Posterior vena cava (tissue), 2 donors: Measurements from ENCODE around the gene SPINK5. TPM values are rescaled to one million over a fixed set of nuclear protein-coding genes. Genes with fewer than 3 reads are reported as not detected.

Source experiments
- DNase-seq: peaks from one replicate; pipeline ENCODE4 v3.0.0-alpha.2; 2020; ENCODE audit warnings: low spot score
- intact Hi-C, 2 donors: fragments of 100-400 bp; cut with DNase I; formaldehyde crosslinking; loops; one replicate each; pipeline versions ENCODE4 v1.14.1 to v1.14.2; 2022 to 2023
- total RNA-seq, 2 donors: library from RNA; stranded (reverse); fragmentation: NEBNext Ultra II Directional; extraction: Animal tissue kit (Norgen Biotek cat#: 25700); gene quantifications; one replicate each; pipeline ENCODE4 v1.2.1, GENCODE V29; 2021
- donor health status: DM: yes; HTN: yes; CAD: no.
- donor health status: DM: yes; HTN: yes; CAD: no.

The SPINK5 gene
- total RNA-seq, 2 donors from 2014 or later: 0.14 to 0.23 TPM

GRCh38 chr5:148166550-148167283 is 102.9 kb downstream of the SPINK5 start:
- no peak for DNase-seq
- intact Hi-C loops: no loop called here

GRCh38 chr5:148168246-148168645 is 104.5 kb downstream of the SPINK5 start, which contains the start of gene SPINK14:
TSS of gene SPINK14 (plus strand) at chr5:148168546. CDS start at chr5:148169733, 1,187 bp downstream.
- DNase-seq: no peak
- intact Hi-C loops: no loop called here

GRCh38 chr5:148172377-148172776 is 108.6 kb downstream of the SPINK5 start:
- intact Hi-C loops: no loop called here

GRCh38 chr5:148176480-148176879 is 112.7 kb downstream of the SPINK5 start:
- intact Hi-C loops: no loop called here

More at GRCh38 chr5:148172377-148172776, 108.6 kb downstream of the SPINK5 start:
- DNase-seq: no peak

GRCh38 chr5:148177207-148177606 is 113.4 kb downstream of the SPINK5 start:
- intact Hi-C loops: no loop called here
- no peak for DNase-seq

More at GRCh38 chr5:148176480-148176879, 112.7 kb downstream of the SPINK5 start:
- DNase-seq: no peak

GRCh38 chr5:148179234-148179824 is 115.5 kb downstream of the SPINK5 start:
- intact Hi-C loops: no loop called here
- no peak for DNase-seq

- intact Hi-C loops: no loop called here
Observed at GRCh38 chr5:148186248-148187003, 122.6 kb downstream of the SPINK5 start.

More at GRCh38 chr5:148186248-148187003, 122.6 kb downstream of the SPINK5 start:
- no peak for DNase-seq

Other genes starting within 250 kb of the SPINK5 start
- gene SPINK1, start 232.3 kb upstream of the SPINK5 start, total RNA-seq: 1 to 10 TPM in 1 of 2 donors, not detected in 1; 1.3 TPM
- gene SCGB3A2, start 185.3 kb upstream of the SPINK5 start, total RNA-seq: not detected
- gene C5orf46, start 157.4 kb upstream of the SPINK5 start, total RNA-seq: 1 to 10 TPM in 1 of 2 donors, not detected in 1; 1.9 TPM
- not detected for gene SPINK14, start 104.6 kb downstream of the SPINK5 start, total RNA-seq
- gene SPINK6, start 139.1 kb downstream of the SPINK5 start, total RNA-seq: not detected
- gene MARCOL, start 174.5 kb downstream of the SPINK5 start, total RNA-seq: not detected
- not detected for gene SPINK13, start 204.8 kb downstream of the SPINK5 start, total RNA-seq
- not detected for gene SPINK7, start 248.4 kb downstream of the SPINK5 start, total RNA-seq